ENCODE results near the gene OAS3.

- TF ChIP-seq CTCF (IDR thresholded peaks at IDR 0.05) (no peak), GABPA (IDR thresholded peaks at IDR 0.05; ENCODE audit: low read depth) (no peak), FOSL2 (IDR thresholded peaks at IDR 0.05; ENCODE audit: borderline replicate concordance, low read depth) (no peak), YY1 (IDR thresholded peaks at IDR 0.05; ENCODE audit: low read depth) (no peak), PBX3 (IDR thresholded peaks at IDR 0.05) (no peak), RAD21 (IDR thresholded peaks at IDR 0.05; ENCODE audit: low read length) (no peak), GATA2 (CRISPR knock-in tag; IDR thresholded peaks at IDR 0.05) (no peak)
- TF ChIP-seq, protein P1, sequence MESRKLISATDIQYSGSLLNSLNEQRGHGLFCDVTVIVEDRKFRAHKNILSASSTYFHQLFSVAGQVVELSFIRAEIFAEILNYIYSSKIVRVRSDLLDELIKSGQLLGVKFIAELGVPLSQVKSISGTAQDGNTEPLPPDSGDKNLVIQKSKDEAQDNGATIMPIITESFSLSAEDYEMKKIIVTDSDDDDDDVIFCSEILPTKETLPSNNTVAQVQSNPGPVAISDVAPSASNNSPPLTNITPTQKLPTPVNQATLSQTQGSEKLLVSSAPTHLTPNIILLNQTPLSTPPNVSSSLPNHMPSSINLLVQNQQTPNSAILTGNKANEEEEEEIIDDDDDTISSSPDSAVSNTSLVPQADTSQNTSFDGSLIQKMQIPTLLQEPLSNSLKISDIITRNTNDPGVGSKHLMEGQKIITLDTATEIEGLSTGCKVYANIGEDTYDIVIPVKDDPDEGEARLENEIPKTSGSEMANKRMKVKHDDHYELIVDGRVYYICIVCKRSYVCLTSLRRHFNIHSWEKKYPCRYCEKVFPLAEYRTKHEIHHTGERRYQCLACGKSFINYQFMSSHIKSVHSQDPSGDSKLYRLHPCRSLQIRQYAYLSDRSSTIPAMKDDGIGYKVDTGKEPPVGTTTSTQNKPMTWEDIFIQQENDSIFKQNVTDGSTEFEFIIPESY (IDR thresholded peaks at IDR 0.05; ENCODE audit: borderline replicate concordance, low read depth) = no peak
- TF ChIP-seq, protein P2, sequence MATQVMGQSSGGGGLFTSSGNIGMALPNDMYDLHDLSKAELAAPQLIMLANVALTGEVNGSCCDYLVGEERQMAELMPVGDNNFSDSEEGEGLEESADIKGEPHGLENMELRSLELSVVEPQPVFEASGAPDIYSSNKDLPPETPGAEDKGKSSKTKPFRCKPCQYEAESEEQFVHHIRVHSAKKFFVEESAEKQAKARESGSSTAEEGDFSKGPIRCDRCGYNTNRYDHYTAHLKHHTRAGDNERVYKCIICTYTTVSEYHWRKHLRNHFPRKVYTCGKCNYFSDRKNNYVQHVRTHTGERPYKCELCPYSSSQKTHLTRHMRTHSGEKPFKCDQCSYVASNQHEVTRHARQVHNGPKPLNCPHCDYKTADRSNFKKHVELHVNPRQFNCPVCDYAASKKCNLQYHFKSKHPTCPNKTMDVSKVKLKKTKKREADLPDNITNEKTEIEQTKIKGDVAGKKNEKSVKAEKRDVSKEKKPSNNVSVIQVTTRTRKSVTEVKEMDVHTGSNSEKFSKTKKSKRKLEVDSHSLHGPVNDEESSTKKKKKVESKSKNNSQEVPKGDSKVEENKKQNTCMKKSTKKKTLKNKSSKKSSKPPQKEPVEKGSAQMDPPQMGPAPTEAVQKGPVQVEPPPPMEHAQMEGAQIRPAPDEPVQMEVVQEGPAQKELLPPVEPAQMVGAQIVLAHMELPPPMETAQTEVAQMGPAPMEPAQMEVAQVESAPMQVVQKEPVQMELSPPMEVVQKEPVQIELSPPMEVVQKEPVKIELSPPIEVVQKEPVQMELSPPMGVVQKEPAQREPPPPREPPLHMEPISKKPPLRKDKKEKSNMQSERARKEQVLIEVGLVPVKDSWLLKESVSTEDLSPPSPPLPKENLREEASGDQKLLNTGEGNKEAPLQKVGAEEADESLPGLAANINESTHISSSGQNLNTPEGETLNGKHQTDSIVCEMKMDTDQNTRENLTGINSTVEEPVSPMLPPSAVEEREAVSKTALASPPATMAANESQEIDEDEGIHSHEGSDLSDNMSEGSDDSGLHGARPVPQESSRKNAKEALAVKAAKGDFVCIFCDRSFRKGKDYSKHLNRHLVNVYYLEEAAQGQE (IDR thresholded peaks at IDR 0.05; ENCODE audit: low read depth, low read length) = no peak
Measured at GRCh38 chr12:112961074-112961473, 22.8 kb downstream of the OAS3 start.
